ENCODE data around the gene SLC4A4.

The SLC4A4 gene

DNA sequence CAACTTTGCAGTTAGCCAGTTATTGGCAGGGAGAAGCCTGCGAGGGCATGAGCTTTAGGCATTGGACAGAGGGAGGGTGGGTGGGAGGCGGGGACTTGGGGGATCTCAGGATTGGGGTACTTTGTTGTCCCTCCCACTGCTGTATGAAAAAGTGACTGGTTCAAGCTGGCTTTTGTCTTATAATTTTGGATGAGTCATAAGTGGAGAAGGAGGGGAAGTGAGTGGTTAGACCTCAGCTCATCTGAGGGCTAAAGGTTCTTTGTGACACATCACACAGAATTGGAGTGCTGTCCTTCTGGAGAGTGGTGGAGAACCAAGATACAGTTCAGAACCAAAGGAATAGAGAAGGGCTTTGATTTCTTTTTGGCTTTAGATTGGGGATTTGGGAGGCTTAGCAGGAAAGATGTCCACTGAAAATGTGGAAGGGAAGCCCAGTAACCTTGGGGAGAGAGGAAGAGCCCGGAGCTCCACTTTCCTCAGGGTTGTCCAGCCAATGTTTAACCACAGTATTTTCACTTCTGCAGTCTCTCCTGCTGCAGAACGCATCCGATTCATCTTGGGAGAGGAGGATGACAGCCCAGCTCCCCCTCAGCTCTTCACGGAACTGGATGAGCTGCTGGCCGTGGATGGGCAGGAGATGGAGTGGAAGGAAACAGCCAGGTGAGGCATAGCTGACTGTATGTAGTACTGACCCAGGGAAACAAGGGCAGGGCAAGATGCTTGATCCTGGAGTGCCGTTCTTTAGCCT is at the start of gene SLC4A4:
SLC4A4 (plus strand) TSS at position 175 of the 748 bp plus-strand sequence.
- Mint-ChIP-seq H3K27ac (no peak within 1 kb of the TSS), H3K36me3 (no peaks in the 10 kb centered on the region), H3K27me3 (peaks cover 21% of the 10 kb centered on the region), H3K4me1 (peaks cover 11% of the 10 kb centered on the region), H3K9me3 (no peaks in the 10 kb centered on the region), H3K4me3 (no peak within 1 kb of the TSS)
- peak; percentile 87 for ATAC-seq

- H3K4me3 Mint-ChIP-seq: no peak overlapping the region
- H3K36me3 Mint-ChIP-seq: no peaks in the 10 kb centered on the region
- H3K9me3 Mint-ChIP-seq: no peaks in the 10 kb centered on the region
- ATAC-seq: no peak
- H3K4me1 Mint-ChIP-seq: no peaks in the 10 kb centered on the region
- H3K27ac Mint-ChIP-seq: no peak overlapping the region
- peaks cover under 1% of the 10 kb centered on the region for H3K27me3 Mint-ChIP-seq
Observed at GRCh38 chr4:71290074-71290473, 48.7 kb upstream of the SLC4A4 start.

DNA sequence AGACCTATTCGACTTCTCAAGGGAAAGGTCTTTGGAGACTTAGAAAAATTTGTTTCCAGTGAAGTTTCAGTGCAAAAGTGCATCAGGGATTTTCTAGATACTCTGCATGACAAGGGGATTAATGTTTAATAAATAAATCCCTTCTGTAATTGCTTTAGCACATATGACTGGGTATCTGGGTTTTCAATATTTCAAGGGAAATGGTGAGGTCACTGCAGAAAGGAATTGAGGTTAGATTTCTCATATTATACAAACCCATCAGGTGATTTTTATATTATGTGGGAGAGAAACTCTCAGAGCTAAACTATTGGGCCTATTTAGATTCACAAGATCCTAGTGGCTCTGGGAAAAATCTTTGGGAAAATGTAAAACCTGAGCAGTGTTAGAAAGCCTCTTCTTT is 48.3 kb upstream of the SLC4A4 start:
- H3K27ac Mint-ChIP-seq: no peak overlapping the region
- H3K4me1 Mint-ChIP-seq: no peaks in the 10 kb centered on the region
- no peak overlapping the region for H3K4me3 Mint-ChIP-seq
- no peaks in the 10 kb centered on the region for H3K36me3 Mint-ChIP-seq
- no peaks in the 10 kb centered on the region for H3K9me3 Mint-ChIP-seq
- H3K27me3 Mint-ChIP-seq: peaks cover 4% of the 10 kb centered on the region
- ATAC-seq: no peak

- H3K9me3 Mint-ChIP-seq: no peaks in the 10 kb centered on the region
- ATAC-seq: no peak
- H3K4me1 Mint-ChIP-seq: no peaks in the 10 kb centered on the region
- H3K27ac Mint-ChIP-seq: no peak overlapping the region
- H3K27me3 Mint-ChIP-seq: peaks cover 12% of the 10 kb centered on the region
- no peak overlapping the region for H3K4me3 Mint-ChIP-seq
- no peaks in the 10 kb centered on the region for H3K36me3 Mint-ChIP-seq
Observed at GRCh38 chr4:71292228-71292627, 46.6 kb upstream of the SLC4A4 start.

- no peak overlapping the region for H3K4me3 Mint-ChIP-seq
- no peak for ATAC-seq
- H3K9me3 Mint-ChIP-seq: no peaks in the 10 kb centered on the region
- H3K27me3 Mint-ChIP-seq: peaks cover 12% of the 10 kb centered on the region
- H3K4me1 Mint-ChIP-seq: no peaks in the 10 kb centered on the region
- H3K36me3 Mint-ChIP-seq: no peaks in the 10 kb centered on the region
- H3K27ac Mint-ChIP-seq: no peak overlapping the region
Observed at GRCh38 chr4:71293705-71294104, 45.1 kb upstream of the SLC4A4 start.

DNA sequence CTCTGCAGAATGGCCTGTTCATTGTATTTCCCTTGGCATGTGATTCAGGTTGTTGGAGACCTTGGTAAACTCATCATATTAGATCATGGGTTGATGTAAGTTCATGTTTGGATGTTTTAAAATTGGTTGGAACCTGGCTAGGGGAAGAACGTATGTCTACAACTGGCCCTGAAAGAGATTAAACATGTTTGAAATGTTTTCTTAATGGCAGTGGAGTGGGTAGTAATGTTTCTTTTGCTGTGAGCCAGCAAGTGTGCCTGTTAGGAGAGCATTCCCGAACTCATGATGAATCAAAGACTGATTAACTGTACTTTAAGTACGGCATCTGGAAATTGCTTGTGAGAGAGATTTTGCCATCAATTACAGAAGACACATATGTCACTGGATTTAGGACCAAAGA is 44.5 kb upstream of the SLC4A4 start:
- Mint-ChIP-seq H3K27ac (no peak overlapping the region), H3K9me3 (no peaks in the 10 kb centered on the region)

GRCh38 chr4:71296945-71297344 is 41.9 kb upstream of the SLC4A4 start:
- H3K27me3 Mint-ChIP-seq: peaks cover 28% of the 10 kb centered on the region
- no peak for ATAC-seq
- H3K9me3 Mint-ChIP-seq: no peaks in the 10 kb centered on the region
- no peak overlapping the region for H3K27ac Mint-ChIP-seq
- H3K36me3 Mint-ChIP-seq: no peaks in the 10 kb centered on the region
- no peaks in the 10 kb centered on the region for H3K4me1 Mint-ChIP-seq
- no peak overlapping the region for H3K4me3 Mint-ChIP-seq

More for the DNA sequence above, 44.5 kb upstream of the SLC4A4 start:
- H3K4me1 Mint-ChIP-seq: no peaks in the 10 kb centered on the region
- no peak overlapping the region for H3K4me3 Mint-ChIP-seq
- no peaks in the 10 kb centered on the region for H3K36me3 Mint-ChIP-seq
- peaks cover 13% of the 10 kb centered on the region for H3K27me3 Mint-ChIP-seq
- no peak for ATAC-seq

DNA sequence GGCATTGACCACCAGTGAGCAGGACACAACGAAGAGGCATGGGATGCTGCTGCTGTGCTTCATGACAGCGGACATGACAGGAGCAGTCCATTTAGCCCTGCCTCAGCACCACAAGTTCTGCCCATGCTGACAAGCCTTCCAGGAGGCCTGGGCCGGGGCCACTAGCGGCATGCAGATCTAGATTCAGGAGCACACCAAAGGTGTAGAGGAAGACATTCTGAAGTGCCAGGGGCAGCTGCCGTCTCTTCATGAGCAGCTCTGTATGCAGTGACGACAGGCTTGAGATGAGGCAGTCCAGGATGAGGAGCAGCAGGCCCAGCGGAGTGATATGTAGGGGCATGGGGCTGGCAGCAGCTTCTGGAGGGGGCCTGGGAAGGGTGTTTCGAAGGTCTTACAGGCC is 38.5 kb upstream of the SLC4A4 start:
- Mint-ChIP-seq H3K36me3 (no peaks in the 10 kb centered on the region), H3K9me3 (no peaks in the 10 kb centered on the region), H3K4me3 (no peak overlapping the region), H3K27ac (no peak overlapping the region), H3K27me3 (peaks cover 25% of the 10 kb centered on the region), H3K4me1 (no peaks in the 10 kb centered on the region)
- ATAC-seq: no peak

DNA sequence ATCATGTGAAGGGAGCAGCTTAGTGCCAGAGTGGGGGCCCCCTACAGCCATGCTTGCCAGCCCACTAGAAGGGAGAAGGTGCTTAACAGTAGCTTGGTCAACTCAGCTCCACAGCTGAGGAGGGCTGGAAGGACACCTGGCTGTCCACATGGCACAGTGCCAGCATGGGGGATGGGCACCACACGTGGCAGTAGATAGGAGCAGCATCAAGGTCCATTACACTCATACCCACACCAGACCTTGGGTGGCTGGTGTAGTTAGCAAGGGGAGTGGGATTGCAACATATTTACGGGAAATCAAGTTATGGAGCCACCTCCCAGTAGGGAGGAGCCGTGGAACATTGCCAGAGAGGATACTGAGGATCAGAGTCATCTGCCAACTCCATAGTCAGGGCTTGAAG is 37.9 kb upstream of the SLC4A4 start:
- Mint-ChIP-seq H3K9me3 (no peaks in the 10 kb centered on the region), H3K36me3 (no peaks in the 10 kb centered on the region), H3K4me1 (no peaks in the 10 kb centered on the region), H3K27me3 (peaks cover 19% of the 10 kb centered on the region), H3K27ac (no peak overlapping the region), H3K4me3 (no peak overlapping the region)
- no peak for ATAC-seq

GRCh38 chr4:71303287-71303686 is 35.5 kb upstream of the SLC4A4 start:
- Mint-ChIP-seq H3K36me3 (no peaks in the 10 kb centered on the region), H3K27ac (no peak overlapping the region), H3K27me3 (peaks cover 22% of the 10 kb centered on the region), H3K4me1 (no peaks in the 10 kb centered on the region), H3K9me3 (no peaks in the 10 kb centered on the region), H3K4me3 (no peak overlapping the region)
- no peak for ATAC-seq

GRCh38 chr4:71303850-71304249 is 35.0 kb upstream of the SLC4A4 start:
- Mint-ChIP-seq H3K27me3 (peaks cover 26% of the 10 kb centered on the region), H3K4me1 (no peaks in the 10 kb centered on the region), H3K4me3 (no peak overlapping the region), H3K36me3 (no peaks in the 10 kb centered on the region), H3K27ac (no peak overlapping the region), H3K9me3 (no peaks in the 10 kb centered on the region)
- no peak for ATAC-seq

DNA sequence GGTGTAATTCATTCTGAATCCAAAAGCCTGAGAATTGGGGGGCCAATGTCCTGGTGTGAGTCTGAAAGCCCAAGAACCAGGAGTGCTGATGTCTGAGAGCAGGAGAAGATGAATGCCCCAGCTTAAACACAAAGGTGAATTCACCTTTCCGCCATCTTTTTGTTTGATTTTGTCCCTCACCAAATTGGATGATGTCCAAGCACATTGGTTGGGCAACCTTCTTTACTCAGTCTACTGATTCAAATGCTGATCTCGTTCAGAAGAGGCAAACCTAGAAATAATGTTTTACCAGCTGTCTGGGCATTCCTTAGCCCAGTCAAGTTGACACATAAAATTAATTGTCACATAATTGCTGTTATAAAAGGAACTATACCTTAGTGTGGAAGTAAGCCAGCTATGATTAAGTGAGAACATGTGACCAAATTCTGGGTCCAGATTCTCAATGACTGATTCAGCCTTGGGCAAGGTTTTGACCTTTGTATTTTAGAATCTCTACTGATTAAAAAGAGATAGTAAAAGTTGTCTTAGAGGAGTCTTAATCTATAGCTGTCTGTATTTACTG is 34.5 kb upstream of the SLC4A4 start:
- peaks cover 24% of the 10 kb centered on the region for H3K27me3 Mint-ChIP-seq
- no peaks in the 10 kb centered on the region for H3K9me3 Mint-ChIP-seq
- H3K36me3 Mint-ChIP-seq: no peaks in the 10 kb centered on the region
- H3K4me1 Mint-ChIP-seq: no peaks in the 10 kb centered on the region
- H3K4me3 Mint-ChIP-seq: no peak overlapping the region
- H3K27ac Mint-ChIP-seq: no peak overlapping the region
- no peak for ATAC-seq

DNA sequence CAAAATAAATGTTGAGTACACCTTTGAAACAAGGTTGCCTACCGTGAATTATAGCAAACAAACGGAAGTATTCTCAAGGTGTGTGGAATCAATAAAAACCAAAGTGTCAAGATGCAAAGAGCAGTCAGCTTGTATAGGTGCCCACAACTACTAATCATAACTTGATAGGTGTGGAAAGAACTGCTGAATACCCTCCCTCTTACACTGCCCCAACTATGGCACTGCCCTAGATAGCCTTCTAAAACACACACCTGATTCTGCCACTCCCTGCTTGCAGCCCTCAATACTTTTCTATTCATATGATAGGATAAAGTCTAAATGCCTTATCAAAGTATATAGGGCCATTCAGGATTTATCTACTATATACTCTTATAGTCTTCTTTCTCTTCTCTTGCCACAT is 31.1 kb upstream of the SLC4A4 start:
- Mint-ChIP-seq H3K9me3 (peaks cover 6% of the 10 kb centered on the region), H3K27ac (no peak overlapping the region), H3K4me1 (no peaks in the 10 kb centered on the region), H3K4me3 (no peak overlapping the region), H3K27me3 (peaks cover 10% of the 10 kb centered on the region), H3K36me3 (no peaks in the 10 kb centered on the region)
- ATAC-seq: no peak

GRCh38 chr4:71322425-71322824 is 16.4 kb upstream of the SLC4A4 start:
- Mint-ChIP-seq H3K9me3 (no peaks in the 10 kb centered on the region), H3K4me3 (no peak overlapping the region), H3K36me3 (no peaks in the 10 kb centered on the region), H3K27ac (no peak overlapping the region), H3K27me3 (no peaks in the 10 kb centered on the region), H3K4me1 (no peaks in the 10 kb centered on the region)
- no peak for ATAC-seq

DNA sequence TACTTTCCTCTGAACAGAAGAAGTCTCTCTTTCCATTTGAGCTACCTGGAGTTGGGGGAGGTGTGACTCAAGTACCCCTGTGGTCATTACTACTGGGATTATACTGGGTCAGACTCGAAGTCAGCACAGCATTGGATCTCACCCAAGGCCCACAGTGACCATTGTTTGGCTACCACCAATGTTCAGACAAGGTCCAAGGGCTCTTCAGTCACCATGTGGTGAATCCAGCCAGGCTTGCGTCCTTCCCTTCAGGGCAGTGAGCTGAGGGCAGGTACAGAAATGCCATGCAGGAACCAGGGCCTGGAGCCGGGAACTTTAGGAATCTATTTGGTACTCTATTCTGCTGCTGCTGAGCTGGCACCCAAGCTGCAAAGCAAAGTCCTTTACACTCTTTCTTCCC is 5.5 kb upstream of the SLC4A4 start:
- H3K27me3 Mint-ChIP-seq: peaks cover 11% of the 10 kb centered on the region
- no peaks in the 10 kb centered on the region for H3K36me3 Mint-ChIP-seq
- no peaks in the 10 kb centered on the region for H3K9me3 Mint-ChIP-seq
- H3K4me3 Mint-ChIP-seq: no peak overlapping the region
- H3K4me1 Mint-ChIP-seq: peaks cover 2% of the 10 kb centered on the region
- no peak overlapping the region for H3K27ac Mint-ChIP-seq
- ATAC-seq: no peak

DNA sequence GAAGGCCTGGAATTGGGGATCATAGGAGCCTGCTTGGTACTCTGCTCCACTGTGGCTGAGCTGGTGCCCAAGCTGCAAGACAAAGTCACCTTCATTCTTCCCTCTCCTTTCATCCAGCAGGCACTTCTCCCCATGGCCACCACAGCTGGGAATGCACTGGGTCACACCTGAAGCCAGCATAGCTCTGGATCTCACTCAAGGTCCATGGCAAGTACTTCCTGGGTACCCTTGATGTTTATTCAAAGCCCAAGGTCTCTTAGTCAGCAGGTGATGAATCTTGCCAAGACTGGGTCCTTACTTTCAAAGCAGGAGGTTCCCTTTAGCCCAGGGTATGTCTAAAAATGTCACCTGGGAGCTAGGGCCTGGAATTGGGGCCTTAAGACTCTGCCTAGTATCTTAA is 4.9 kb upstream of the SLC4A4 start:
- Mint-ChIP-seq H3K27me3 (peaks cover 11% of the 10 kb centered on the region), H3K27ac (no peak overlapping the region), H3K4me3 (no peak overlapping the region), H3K9me3 (no peaks in the 10 kb centered on the region), H3K4me1 (peaks cover 8% of the 10 kb centered on the region), H3K36me3 (no peaks in the 10 kb centered on the region)
- no peak for ATAC-seq
